ENCODE measurements around the gene ATP2B1.

GRCh38 chr12:89634508-89634907 is 74.1 kb downstream of the ATP2B1 start:
- TF ChIP-seq CTCF (IDR thresholded peaks at IDR 0.05) (no peak), EP300 (IDR thresholded peaks at IDR 0.05) (no peak), POLR2A (IDR thresholded peaks at IDR 0.05) (no peak)
